HG02870 (cell line): ENCODE measurements around the gene HACD2.
"Not testable (repeated sequence)": the region's sequence is repeated elsewhere in the genome, so short reads cannot be mapped to it uniquely, and the experiment has no call there.

Experiments
- ATAC-seq: cut with Tn5 transposase; IDR thresholded peaks from one replicate; pipeline ENCODE4 v1.9.1; 2021; ENCODE audit warnings: mild to moderate bottlenecking, moderate library complexity; ENCODE audit not compliant: unreplicated experiment

Gene HACD2

DNA sequence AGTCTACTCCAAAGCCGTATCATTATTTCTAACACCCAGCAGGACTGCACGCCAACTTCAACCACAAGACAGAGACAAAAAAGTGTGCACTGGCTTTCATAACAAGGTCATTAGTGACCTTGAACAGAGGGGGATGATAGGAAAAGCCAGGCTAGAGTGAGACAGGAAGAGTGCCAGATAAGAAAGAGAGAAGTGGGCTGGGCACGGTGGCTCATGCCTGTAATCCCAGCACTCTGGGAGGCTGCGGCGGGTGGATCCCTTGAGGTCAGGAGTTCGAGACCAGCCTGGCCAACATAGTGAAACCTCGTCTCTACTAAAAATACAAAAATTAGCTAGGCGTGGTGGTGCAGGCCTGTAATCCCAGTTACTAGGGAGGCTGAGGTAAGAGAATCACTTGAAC lies 97.8 kb downstream of the HACD2 start:
- not testable (repeated sequence) for ATAC-seq

DNA sequence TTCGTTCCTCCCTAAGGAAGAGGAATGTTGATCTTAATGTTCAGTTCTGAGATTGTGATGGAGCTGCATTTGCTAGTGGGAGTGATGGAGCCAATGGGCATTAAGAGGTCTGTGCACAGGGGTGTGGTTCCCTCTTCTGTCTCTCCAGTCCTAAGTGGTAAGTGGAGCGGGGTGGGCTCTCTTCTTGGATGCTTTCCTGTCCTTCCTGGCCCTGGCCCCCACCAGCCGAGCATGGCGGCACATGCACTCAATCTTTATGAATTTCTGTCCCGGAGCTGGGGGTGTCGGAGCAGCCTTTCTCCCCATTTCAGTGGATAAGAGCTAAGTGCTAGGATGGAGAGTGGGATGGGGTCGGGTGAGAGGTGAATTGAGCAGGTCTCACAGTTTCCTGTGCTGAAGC lies 98.4 kb downstream of the HACD2 start:
- no peak for ATAC-seq

DNA sequence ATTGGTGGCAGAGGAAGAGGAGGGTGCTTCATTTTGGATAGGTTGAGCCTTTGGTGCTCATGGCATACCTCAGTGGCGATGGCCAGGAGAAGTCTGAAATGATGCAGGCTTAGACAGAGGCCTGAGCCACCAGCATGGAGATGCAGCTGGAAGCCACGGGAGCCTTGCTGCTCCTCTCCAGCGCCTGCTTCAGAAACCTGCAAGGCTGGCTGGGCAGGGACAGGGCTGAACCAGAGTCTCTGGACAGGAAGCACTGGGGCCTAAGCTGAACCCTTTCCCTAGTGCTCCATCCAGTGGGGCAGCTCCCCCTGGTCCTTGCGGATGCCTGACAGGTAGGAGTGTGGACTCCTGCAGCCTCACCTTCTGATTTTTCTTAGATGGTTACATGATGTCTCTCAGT lies 99.3 kb downstream of the HACD2 start:
- ATAC-seq = no peak

GRCh38 chr3:123483146-123483545 lies 101.7 kb downstream of the HACD2 start:
- ATAC-seq = no peak

DNA sequence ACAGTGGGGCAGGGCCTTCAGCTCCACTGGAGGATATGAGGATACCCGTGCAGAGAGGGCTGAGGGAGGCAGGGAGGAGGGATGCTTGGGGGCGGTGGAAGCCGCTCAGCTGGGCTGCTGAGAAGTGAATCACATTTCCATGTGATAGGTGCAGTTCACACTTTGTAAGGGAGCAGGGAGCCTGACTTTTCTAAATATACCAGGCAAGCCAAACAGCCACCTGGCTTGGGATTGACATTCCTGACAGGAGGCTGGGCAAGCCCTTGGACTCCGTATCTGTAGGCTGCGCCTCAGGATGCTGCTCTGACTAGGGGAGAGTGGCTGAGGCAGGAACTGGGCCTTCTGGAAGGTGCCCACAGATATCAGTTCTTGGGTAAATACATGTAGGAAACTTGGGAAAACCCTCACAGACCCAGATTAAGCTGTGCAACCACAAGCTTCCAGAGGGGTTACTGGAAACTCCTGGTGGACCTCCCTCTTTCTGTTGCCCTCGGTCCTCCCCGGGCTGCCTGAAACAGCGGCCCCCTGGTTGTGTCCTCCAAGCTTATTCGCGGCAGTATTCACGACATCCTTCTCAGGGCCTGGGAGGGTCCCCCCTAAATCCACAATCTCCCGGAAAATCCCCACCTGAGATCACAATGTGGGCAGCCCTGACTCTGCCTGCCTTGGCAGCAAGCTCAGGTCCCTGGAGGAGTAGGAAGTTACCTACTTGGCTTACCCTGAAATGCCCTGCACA lies 103.0 kb downstream of the HACD2 start:
- no peak for ATAC-seq

DNA sequence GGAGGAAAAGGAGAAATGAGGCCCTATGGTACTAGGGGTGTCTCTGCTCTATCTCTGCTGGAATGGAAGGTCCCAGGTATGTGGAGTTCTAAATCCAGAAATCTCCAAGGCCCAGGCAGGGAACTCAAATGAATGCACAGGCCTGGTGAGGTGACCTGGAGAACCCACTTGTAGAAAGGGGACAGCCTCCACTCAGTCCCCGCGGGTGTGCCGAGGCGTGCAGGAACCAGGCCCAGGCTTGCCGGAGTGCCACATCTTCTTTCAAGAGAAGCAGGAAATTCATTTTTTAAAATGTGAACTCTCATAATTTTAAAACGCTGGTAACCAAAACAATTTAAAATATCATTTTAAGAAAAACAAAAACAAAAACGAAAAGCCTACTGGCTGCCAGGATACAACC lies 103.8 kb downstream of the HACD2 start:
- ATAC-seq = no peak

DNA sequence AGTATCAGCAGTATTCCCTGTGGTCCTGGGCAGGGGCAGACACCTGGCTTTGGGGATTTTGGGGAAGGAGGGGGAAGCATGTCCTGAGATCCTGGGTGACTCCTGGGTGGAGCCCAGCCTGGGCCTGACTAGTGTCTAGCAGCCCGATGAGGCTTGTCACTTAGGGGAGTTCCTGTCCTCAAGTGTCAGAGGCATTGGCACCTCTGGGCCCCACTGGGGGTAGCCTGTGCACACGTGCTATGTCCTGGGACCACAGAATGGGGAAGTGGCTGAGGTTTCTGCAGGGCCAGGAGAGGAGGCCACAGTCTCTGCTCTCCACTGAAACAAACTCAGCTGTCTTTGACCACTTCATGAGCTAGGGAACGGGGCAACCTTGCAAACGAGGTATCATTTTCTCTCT lies 104.4 kb downstream of the HACD2 start:
- ATAC-seq = no peak

GRCh38 chr3:123479891-123480290 lies 105.0 kb downstream of the HACD2 start:
- ATAC-seq = no peak

DNA sequence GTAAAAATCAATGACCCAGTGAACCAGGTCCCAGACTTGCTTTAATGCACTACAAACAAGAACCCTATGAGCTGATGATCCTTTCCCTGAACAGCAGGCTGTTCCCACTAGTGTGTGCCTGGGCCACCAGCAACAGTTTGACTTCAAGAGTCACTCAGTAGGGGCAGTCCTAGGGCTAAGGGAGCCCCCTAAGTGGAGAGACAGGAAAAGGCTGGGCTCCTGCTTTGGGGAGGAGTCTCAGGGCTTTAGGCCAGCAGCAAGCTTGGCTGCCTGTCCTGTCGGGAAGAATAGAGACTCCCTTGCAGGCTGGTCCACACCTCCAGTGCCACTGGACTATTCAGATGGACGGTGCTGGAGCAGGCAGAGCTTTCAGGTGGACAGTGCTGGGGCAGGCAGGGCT lies 106.5 kb downstream of the HACD2 start:
- no peak for ATAC-seq

DNA sequence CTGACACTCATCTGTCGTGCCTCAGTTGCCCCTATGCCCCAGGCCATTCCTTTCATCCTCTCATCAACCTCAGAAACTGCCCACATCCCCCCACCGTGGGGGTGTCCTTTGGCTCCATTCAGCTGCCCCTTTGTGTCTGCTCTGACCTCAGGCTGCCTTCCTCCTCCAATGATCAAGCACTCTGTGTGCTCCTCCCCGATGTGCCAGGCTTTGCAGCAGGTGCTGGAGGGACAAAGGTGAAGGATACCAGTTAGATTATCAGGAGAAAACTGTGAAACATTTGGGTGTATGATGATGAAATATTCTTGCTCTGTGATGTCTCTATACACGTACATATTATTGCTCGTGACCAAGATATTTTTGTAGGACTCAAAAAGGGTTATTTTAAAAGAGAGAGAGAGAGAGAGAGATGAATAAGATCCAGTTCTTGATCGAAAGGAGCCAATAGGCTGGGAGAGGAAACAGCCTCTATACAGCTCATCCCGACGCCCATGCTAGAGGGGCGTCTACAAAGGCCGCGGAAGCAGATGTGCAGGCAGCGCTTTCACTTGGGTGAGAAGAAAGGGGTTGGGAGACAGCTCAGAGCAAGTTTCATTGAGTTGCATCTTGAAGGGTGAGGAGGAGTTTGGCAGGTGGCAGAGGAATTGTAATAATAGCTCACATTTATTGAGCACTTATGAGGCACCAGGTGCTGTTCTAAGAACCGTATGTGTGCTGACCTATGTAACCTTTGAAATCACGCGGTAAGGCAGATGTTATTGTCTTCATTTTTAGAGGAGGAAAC lies 107.7 kb downstream of the HACD2 start:
- ATAC-seq = no peak

DNA sequence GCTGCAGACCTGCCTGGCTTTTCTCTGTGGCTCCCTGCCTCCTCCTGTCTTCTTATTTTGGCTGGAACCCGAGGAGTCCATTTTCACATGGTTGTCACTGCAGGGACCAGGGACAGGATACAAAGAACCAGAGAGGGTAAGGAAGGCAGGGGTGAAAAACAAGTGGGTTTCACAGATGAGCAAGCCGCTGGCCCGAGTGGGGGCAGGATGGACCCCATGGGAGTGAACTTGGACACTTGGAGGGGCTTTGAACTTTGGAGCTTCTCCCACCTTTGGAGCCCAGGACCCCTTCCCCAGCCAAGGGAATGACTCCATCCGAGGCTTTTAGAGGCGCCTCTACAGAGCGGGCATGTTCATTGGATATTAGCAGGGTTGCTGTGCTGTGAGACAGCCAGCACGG lies 109.1 kb downstream of the HACD2 start:
- ATAC-seq = no peak

GRCh38 chr3:123471106-123471505 lies 113.7 kb downstream of the HACD2 start:
- ATAC-seq = no peak

- ATAC-seq = no peak
Observed at GRCh38 chr3:123469323-123469995, 115.4 kb downstream of the HACD2 start.

GRCh38 chr3:123467046-123467445 lies 117.8 kb downstream of the HACD2 start:
- ATAC-seq = no peak

DNA sequence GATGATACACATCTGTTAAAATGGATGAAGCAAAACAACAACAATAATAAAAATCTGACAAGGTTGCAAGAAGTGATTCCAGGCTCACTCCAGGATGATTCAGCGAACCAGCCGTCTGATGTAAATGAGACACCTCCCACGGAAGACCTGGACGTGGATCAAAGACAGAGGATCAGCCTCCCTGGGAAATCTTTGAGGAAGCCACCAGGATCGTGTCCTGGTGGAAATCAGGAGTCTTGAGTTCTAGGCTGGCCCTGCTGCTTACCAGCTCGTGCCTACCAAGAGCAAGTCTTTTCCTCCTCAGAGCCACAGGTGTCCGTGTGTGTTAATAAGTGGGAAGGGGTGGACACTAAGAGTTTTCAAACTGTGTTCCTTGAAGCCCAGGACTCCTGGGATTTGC lies 120.6 kb downstream of the HACD2 start:
- no peak for ATAC-seq

DNA sequence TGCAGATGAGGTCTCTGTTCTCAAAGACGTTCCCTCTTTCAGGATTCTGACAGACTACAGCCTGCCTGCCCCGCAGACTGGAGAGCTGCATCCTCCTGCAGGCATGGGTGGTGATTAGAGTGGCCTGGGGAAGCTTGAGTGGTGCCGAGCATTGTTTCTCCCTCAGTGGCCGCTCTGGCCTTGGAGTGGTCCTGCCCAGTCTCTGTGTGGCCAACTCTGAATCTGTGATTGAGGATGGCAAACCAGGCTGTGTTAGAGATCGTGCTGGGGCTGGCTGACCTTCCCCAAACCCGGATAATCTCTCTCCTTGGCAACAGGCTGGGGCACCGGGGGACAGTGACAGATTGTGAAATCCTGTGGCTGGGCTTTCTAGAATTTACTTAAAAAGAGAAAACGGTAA lies 125.0 kb downstream of the HACD2 start:
- ATAC-seq = no peak

GRCh38 chr3:123458255-123458654 lies 126.6 kb downstream of the HACD2 start:
- ATAC-seq = no peak

DNA sequence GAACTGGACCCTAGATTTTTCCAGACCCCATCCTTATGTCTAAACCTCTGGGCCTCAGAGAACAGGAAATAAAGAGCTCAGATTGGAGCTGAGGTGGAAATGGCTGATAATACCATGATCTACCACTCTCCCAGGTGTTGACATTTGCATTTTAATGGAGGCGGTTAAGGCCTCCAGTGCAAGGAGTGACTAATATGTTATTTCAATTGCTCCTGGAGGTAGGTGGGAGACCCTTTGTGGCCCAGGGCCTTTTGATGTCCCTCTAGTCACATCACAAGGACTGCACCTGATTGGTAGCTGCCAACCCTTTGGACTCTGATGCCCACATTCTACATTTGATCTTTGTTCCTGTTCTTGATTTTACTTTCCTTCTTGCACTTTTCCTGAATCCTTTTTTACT lies 127.0 kb downstream of the HACD2 start:
- no peak for ATAC-seq

GRCh38 chr3:123453675-123454074 lies 131.2 kb downstream of the HACD2 start:
- no peak for ATAC-seq

- no peak for ATAC-seq
Observed at GRCh38 chr3:123451186-123451585, 133.7 kb downstream of the HACD2 start.

DNA sequence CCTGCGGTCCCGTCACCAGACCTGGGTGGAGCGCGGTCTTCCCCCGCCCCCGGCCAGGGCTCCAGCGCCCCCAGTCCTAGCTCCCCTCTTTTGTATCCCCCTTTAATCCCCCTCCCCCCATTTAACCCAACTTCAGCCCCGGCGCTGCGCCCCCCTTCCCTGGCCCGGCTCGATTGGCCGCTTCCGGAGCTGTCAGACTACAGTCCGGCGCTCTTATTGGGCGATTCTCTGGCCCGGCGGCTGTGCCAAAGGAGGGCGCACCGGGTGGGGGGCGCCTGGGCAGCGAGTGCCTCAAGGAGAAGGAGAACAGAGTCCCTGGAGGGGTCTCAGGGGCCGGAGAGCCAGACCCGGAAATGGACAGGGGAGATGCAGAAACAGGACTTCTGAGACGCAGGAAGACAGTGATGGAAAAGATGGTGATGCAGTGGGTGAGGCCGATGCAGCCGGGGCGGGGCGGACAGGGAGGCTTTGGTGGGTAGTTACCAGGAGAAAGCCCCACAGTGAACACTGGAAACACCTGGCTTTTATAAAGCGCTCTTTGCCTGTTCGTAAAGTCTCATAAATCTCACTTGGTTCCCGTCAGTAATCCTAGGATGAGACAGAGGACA lies 134.8 kb downstream of the HACD2 start:
- no peak for ATAC-seq
